HepG2 (cell line): Measurements from ENCODE around the gene ETV2. TPM values are rescaled to one million over a fixed set of nuclear protein-coding genes. Genes with fewer than 3 reads are reported as not detected.

Experiments
- DMAP1 ChIP-seq: IDR thresholded peaks from 2 replicates; pipeline ENCODE4 v1.6.1; 2016
- GABPA ChIP-seq, 2 experiments: IDR thresholded peaks; 2 replicates each; pipeline ENCODE4 v1.6.1; 2011 to 2016; ENCODE audit warnings: low read depth in 2 of 2, low read length in 1 of 2, missing biosample characterization in 1 of 2, missing genetic modification characterization in 1 of 2
- MBNL3 ChIP-seq: fragments of 250-450 bp; sonication (Bioruptor Pico); conservative IDR thresholded peaks from 2 replicates; pipeline ENCODE4 v1.8.0; 2022; ENCODE audit warnings: mild to moderate bottlenecking, inconsistent platforms
- MEIS1 ChIP-seq: sonication (generic); formaldehyde crosslinking; IDR thresholded peaks from 2 replicates; pipeline ENCODE4 v1.9.0; 2021; ENCODE audit warnings: mild to moderate bottlenecking, missing genetic modification reagents, moderate library complexity, borderline replicate concordance
- MTF2 ChIP-seq: sonication (generic); formaldehyde crosslinking; IDR thresholded peaks from 2 replicates; pipeline ENCODE4 v1.5.0; 2020; ENCODE audit warnings: missing genetic modification reagents, borderline replicate concordance
- PRMT3 ChIP-seq: sonication (generic); formaldehyde crosslinking; IDR thresholded peaks from 2 replicates; pipeline ENCODE4 v1.8.1; 2022; ENCODE audit warnings: low read depth, mild to moderate bottlenecking, moderate library complexity, missing genetic modification reagents, borderline replicate concordance
- SRSF1 ChIP-seq: fragments of 200-400 bp; formaldehyde crosslinking; optimal IDR thresholded peaks from 2 replicates; pipeline ENCODE3; 2017; ENCODE audit warnings: mild to moderate bottlenecking, low read depth, low read length, moderate library complexity
- ZMYM2 ChIP-seq: sonication (generic); formaldehyde crosslinking; IDR thresholded peaks from 2 replicates; pipeline ENCODE4 v1.8.0; 2022; ENCODE audit warnings: mild to moderate bottlenecking, missing genetic modification reagents
- ZNF20 ChIP-seq: sonication (generic); formaldehyde crosslinking; IDR thresholded peaks from 2 replicates; pipeline ENCODE4 v1.4.0; 2020; ENCODE audit warnings: mild to moderate bottlenecking, moderate library complexity, missing genetic modification reagents
- ZNF543 ChIP-seq: sonication (generic); formaldehyde crosslinking; IDR thresholded peaks from 2 replicates; pipeline ENCODE4 v1.4.0; 2020; ENCODE audit warnings: mild to moderate bottlenecking, missing genetic modification reagents
- ZNF678 ChIP-seq: sonication (generic); formaldehyde crosslinking; IDR thresholded peaks from 2 replicates; pipeline ENCODE4 v1.4.0; 2020; ENCODE audit warnings: mild to moderate bottlenecking, missing genetic modification reagents
- polyA plus RNA-seq, 8 experiments: library from polyadenylated mRNA; depleted of rRNA in 3 of 8; stranded (reverse) in 7 of 8; unstranded in 1 of 8; fragments of >200 nt; fragmentation: Illumina TruSeq in 4 of 8; extraction: Trizol in 4 of 8; gene quantifications; 2 replicates each; pipeline versions ENCODE4 v1.2.1 to v1.2.3, GENCODE V29; 2011 to 2016; ENCODE audit warnings: low read depth in 4 of 8, missing spikeins in 1 of 8, mixed read lengths in 1 of 8; ENCODE audit not compliant: insufficient read depth in 1 of 8
- total RNA-seq, 5 experiments: library from RNA; depleted of rRNA; stranded (reverse); fragments of >200 nt; fragmentation: Illumina TruSeq; extraction: Trizol; gene quantifications; 2 replicates each; pipeline ENCODE4 v1.2.3, GENCODE V29; 2016; ENCODE audit warnings: low read depth in 1 of 5
- TF ChIP-seq, protein P1 (sequence below): sonication (generic); formaldehyde crosslinking; conservative IDR thresholded peaks from 2 replicates; pipeline ENCODE4 v1.5.0; 2020; ENCODE audit warnings: missing genetic modification reagents
- TF ChIP-seq, protein P2 (sequence below): sonication (generic); formaldehyde crosslinking; IDR thresholded peaks from 2 replicates; pipeline ENCODE4 v1.8.0; 2022; ENCODE audit warnings: mild to moderate bottlenecking, missing genetic modification reagents
- TF ChIP-seq, protein P3 (sequence below): sonication (generic); formaldehyde crosslinking; IDR thresholded peaks from 2 replicates; pipeline ENCODE4 v1.9.0; 2022; ENCODE audit warnings: missing genetic modification reagents, mild to moderate bottlenecking, borderline replicate concordance
- TF ChIP-seq, protein P4 (sequence below): sonication (generic); formaldehyde crosslinking; IDR thresholded peaks from 2 replicates; pipeline ENCODE4 v1.5.0; 2020; ENCODE audit warnings: missing genetic modification reagents
- TF ChIP-seq, protein P5 (sequence below): sonication (generic); formaldehyde crosslinking; IDR thresholded peaks from 2 replicates; pipeline ENCODE4 v1.4.0; 2020; ENCODE audit warnings: missing genetic modification reagents, mild to moderate bottlenecking, borderline replicate concordance
- TF ChIP-seq, protein P6 (sequence below): IDR thresholded peaks from 2 replicates; pipeline ENCODE4 v1.6.1; 2016; ENCODE audit warnings: control low read depth
- TF ChIP-seq, protein P7 (sequence below): sonication (generic); formaldehyde crosslinking; IDR thresholded peaks from 2 replicates; pipeline ENCODE4 v1.4.0; 2020; ENCODE audit warnings: mild to moderate bottlenecking, missing genetic modification reagents

Gene ETV2
- total and polyA plus RNA-seq, 2 of the 13 experiments (the other 11 are each of a cell fraction or from before 2014, with no cell fraction given), result 0.07 to 0.20 TPM

DNA sequence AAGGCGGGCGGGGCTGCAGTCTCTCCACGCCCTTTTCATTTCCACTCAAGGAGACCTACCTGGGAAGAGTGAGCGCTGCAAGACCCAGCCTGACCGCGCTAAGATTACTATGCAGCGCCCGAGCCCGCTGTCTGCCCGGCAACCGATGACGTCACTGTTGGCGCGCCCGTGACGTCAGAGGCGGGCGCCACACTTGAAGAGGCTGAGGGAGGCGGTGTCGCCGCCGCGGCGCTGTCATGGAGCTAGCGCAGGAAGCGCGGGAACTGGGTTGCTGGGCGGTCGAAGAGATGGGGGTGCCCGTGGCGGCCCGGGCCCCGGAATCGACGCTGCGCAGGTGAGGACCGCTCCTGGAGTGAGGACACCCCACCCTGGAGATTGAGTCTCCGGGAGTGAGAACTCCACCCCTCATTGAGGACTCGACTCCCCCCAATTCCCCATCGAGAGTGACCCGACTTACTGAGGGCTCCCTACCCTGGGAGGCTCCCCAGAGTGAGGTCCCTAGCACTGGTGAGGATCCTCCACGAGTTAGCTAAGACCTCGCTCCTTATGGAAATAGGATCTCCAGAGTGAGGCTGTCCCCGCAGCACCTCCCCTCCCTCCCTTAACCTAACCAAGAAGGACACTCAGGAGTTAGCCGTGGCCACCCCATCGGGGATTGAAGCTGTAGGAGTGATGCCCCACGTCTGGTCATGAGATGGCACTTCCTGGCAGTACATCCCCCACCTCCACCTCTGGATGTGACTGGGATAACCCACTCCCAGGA is 28.8 kb upstream of the ETV2 start, which contains the start of gene HAUS5 (continued):
- TF ChIP-seq ZMYM2 (no peak), ZNF20 (CRISPR knock-in tag) (no peak), ZNF678 (CRISPR knock-in tag) (no peak), ZNF543 (no peak), PRMT3 (CRISPR knock-in tag) (no peak), SRSF1 (no peak), GABPA (IDR thresholded peaks at IDR 0.05; ENCODE audit: low read depth, low read length) (no peak), GABPA (CRISPR knock-in tag; IDR thresholded peaks at IDR 0.05; ENCODE audit: low read depth) (peak; percentile 52; the same call in 1 of the 2 replicates), MBNL3 (CRISPR knock-in tag) (no peak), MEIS1 (CRISPR knock-in tag) (no peak), DMAP1 (CRISPR knock-in tag) (peak; percentile 66; the same call in 1 of the 2 replicates), MTF2 (CRISPR knock-in tag) (peak; percentile 60; the same call in 1 of the 2 replicates)
- TF ChIP-seq, protein P1, sequence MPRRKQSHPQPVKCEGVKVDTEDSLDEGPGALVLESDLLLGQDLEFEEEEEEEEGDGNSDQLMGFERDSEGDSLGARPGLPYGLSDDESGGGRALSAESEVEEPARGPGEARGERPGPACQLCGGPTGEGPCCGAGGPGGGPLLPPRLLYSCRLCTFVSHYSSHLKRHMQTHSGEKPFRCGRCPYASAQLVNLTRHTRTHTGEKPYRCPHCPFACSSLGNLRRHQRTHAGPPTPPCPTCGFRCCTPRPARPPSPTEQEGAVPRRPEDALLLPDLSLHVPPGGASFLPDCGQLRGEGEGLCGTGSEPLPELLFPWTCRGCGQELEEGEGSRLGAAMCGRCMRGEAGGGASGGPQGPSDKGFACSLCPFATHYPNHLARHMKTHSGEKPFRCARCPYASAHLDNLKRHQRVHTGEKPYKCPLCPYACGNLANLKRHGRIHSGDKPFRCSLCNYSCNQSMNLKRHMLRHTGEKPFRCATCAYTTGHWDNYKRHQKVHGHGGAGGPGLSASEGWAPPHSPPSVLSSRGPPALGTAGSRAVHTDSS, result no peak
- TF ChIP-seq, protein P2, sequence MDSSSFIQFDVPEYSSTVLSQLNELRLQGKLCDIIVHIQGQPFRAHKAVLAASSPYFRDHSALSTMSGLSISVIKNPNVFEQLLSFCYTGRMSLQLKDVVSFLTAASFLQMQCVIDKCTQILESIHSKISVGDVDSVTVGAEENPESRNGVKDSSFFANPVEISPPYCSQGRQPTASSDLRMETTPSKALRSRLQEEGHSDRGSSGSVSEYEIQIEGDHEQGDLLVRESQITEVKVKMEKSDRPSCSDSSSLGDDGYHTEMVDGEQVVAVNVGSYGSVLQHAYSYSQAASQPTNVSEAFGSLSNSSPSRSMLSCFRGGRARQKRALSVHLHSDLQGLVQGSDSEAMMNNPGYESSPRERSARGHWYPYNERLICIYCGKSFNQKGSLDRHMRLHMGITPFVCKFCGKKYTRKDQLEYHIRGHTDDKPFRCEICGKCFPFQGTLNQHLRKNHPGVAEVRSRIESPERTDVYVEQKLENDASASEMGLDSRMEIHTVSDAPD (CRISPR knock-in tag), result no peak
- TF ChIP-seq, protein P3, sequence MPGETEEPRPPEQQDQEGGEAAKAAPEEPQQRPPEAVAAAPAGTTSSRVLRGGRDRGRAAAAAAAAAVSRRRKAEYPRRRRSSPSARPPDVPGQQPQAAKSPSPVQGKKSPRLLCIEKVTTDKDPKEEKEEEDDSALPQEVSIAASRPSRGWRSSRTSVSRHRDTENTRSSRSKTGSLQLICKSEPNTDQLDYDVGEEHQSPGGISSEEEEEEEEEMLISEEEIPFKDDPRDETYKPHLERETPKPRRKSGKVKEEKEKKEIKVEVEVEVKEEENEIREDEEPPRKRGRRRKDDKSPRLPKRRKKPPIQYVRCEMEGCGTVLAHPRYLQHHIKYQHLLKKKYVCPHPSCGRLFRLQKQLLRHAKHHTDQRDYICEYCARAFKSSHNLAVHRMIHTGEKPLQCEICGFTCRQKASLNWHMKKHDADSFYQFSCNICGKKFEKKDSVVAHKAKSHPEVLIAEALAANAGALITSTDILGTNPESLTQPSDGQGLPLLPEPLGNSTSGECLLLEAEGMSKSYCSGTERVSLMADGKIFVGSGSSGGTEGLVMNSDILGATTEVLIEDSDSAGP, result peak; percentile 48; the same call in 1 of the 2 replicates
- TF ChIP-seq, protein P4, sequence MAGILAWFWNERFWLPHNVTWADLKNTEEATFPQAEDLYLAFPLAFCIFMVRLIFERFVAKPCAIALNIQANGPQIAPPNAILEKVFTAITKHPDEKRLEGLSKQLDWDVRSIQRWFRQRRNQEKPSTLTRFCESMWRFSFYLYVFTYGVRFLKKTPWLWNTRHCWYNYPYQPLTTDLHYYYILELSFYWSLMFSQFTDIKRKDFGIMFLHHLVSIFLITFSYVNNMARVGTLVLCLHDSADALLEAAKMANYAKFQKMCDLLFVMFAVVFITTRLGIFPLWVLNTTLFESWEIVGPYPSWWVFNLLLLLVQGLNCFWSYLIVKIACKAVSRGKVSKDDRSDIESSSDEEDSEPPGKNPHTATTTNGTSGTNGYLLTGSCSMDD (CRISPR knock-in tag), result no peak
- TF ChIP-seq, protein P5, sequence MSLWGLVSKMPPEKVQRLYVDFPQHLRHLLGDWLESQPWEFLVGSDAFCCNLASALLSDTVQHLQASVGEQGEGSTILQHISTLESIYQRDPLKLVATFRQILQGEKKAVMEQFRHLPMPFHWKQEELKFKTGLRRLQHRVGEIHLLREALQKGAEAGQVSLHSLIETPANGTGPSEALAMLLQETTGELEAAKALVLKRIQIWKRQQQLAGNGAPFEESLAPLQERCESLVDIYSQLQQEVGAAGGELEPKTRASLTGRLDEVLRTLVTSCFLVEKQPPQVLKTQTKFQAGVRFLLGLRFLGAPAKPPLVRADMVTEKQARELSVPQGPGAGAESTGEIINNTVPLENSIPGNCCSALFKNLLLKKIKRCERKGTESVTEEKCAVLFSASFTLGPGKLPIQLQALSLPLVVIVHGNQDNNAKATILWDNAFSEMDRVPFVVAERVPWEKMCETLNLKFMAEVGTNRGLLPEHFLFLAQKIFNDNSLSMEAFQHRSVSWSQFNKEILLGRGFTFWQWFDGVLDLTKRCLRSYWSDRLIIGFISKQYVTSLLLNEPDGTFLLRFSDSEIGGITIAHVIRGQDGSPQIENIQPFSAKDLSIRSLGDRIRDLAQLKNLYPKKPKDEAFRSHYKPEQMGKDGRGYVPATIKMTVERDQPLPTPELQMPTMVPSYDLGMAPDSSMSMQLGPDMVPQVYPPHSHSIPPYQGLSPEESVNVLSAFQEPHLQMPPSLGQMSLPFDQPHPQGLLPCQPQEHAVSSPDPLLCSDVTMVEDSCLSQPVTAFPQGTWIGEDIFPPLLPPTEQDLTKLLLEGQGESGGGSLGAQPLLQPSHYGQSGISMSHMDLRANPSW (CRISPR knock-in tag), result no peak
- TF ChIP-seq, protein P6, sequence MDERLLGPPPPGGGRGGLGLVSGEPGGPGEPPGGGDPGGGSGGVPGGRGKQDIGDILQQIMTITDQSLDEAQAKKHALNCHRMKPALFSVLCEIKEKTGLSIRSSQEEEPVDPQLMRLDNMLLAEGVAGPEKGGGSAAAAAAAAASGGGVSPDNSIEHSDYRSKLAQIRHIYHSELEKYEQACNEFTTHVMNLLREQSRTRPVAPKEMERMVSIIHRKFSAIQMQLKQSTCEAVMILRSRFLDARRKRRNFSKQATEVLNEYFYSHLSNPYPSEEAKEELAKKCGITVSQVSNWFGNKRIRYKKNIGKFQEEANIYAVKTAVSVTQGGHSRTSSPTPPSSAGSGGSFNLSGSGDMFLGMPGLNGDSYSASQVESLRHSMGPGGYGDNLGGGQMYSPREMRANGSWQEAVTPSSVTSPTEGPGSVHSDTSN (CRISPR knock-in tag), result no peak
- TF ChIP-seq, protein P7, sequence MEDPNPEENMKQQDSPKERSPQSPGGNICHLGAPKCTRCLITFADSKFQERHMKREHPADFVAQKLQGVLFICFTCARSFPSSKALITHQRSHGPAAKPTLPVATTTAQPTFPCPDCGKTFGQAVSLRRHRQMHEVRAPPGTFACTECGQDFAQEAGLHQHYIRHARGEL, result no peak
